ENCODE results near the gene ATRIP.
"Not testable (repeated sequence)": the region's sequence is repeated elsewhere in the genome, so short reads cannot be mapped to it uniquely, and the experiment has no call there.

The ATRIP gene

DNA sequence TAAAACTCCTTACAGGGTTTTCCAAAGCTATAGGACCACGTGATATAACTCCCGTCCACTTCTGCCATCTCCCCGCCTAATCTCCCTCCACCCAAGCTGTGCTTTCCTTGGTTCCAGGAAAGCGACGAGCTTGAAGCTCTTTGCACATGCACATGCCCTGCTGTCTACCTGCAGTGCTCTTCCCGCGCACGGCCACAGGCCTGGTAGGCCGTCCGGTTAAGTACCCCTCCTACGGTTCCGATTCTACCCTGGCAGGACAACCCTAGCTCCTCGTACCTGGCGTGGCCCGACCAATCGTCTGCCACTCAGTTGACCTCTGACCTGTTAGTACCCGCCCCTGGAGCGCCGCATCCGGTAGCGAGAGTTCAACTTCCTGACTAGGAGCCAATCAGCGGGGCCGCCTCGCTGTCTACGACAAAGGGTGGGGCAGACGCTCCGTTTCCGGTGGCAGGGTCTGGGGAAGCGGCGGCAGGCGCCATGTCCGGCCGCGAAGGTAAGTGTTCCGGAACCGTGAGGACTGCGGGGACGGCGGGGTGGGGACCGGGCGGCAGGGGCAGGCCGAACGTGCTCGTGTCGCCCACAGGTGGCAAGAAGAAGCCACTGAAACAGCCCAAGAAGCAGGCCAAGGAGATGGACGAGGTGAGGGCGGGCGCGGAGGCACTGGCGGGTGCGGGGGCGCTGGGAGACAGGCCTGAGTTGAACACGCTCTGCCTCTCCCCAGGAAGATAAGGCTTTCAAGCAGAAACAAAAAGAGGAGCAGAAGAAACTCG lies 6.5 kb upstream of the ATRIP start, which contains the start of the genes CCDC51 and TMA7:
CCDC51 (minus strand) TSS at position 300 of the 770 bp plus-strand sequence. CDS start 4,991 bp downstream, outside the sequence.
TMA7 (plus strand) TSS at position 438 of the 770 bp plus-strand sequence; CDS start at position 478, 40 bp downstream.
- peak; percentile 99 for DNase-seq

DNA sequence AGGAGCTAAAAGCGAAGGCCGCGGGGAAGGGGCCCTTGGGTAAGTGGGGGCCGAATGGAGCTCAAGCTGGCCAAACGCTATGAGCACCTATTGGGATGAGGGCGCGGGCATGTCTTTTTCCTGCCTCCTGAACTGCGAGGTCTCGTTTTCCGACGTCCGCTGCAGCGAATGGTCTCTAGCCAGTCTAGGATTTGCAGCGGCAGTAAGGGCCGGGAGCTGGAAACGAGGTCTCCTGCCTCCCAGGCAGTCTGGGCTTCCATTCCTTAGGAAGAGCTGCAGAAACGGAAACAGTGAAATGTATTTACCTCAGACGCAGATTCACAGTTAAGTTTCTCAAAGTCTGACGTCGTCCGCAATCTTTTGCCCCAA lies 6.0 kb upstream of the ATRIP start:
- peak; percentile 35 for DNase-seq

DNA sequence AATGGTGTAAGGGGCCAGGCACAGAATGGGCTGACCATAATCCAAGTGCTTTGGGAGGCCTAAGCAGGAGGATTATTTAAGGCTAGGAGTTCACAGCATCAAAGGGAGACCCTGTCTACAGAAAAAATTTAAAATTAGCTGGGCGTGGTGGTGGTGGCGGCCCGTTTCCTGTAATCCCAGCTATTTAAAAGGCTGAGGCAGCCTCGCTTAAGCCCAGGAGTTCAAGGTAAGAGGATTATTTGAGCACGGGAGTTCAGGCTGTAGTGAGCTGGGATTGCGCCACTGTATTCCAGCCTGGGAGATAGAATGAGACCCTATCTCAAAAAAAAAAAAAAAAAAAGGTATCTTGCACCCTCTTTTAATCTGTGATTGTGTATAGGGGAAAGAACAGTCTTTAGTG lies 4.6 kb upstream of the ATRIP start:
- DNase-seq, result no peak

DNA sequence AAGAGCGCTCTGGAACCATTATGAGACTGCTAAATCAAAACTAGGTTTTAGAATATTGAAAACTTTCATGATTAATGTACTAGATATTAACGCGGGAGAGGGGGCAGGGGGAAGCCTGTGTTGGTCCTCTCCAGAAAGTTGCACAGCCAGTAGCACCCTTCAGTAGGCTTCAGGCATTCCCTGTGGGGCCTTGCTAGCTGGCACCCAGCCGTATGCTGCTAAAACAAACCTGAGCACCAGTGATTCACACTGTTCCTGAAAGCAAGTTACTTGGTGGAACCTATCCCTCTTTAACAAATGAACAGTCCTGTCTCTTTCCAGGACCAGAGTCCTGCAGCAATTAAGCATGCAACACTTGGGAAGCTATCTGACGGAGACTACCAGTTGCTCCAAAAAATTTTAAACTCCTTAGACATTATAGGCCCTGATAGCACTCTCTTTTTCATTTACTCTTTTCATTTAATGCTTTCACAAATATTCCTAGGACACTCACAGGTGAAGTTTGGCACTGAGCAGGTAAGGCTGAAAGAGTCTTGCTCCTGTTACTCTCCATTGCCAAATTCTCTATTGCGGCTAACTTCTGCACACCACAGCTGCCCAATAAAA lies 1.2 kb upstream of the ATRIP start:
- no peak for DNase-seq

DNA sequence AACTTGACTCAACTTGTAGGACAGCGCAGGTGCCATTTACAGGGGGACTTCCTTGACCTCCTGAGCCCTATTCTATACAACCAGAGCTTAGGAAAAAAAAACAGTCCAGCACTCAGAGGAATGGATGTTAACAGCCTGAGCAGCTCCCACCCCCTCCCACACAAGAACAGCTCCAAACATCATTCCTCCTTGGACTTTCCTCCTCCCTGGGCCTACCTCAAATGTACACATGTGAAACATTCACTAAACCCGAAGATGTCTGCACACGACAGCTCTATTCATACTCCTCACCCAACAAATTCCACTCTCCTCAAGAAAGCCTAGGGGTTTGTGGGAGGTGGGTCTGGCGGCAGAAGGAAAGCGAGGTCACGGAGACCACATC lies 503 bp upstream of the ATRIP start:
- DNase-seq, result no peak

DNA sequence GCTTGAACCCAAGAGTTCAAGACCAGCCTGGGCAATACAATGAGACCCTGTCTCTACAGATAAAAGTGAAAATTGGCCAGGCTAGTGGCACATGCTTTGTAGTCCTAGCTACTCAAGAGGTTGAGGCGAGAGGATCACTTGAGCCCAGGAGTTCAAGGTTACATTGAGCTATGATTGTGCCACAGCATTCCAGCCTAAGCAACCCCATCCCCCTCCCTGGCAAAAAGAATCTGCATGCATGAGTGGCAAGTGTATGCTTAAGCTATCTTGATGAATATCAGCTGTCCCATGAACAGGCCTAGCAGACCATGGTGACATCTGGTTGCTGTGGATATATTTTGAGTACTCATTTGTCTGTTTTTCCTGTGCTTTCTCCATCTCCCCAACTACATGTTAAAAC lies 4.7 kb downstream of the ATRIP start:
- DNase-seq, result no peak

DNA sequence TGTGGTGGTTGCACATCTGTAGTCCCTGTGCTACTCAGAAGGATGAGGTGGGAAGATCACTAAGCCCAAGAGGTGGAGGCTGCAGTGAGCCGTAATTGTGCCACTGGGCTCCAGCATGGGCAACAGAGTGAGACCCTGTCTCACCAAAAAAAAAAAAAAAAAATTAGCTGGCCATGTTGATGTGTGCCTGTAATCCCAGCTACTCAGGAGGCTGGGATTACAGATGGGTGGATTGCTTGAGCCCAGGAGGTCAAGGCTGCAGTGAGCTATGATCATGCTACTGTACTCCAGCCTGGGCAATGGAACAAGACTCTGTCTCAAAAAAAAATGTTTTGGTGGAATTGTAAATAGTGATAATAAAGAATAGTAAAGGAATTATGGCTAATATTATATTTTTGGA lies 9.9 kb downstream of the ATRIP start:
- DNase-seq, result no peak

DNA sequence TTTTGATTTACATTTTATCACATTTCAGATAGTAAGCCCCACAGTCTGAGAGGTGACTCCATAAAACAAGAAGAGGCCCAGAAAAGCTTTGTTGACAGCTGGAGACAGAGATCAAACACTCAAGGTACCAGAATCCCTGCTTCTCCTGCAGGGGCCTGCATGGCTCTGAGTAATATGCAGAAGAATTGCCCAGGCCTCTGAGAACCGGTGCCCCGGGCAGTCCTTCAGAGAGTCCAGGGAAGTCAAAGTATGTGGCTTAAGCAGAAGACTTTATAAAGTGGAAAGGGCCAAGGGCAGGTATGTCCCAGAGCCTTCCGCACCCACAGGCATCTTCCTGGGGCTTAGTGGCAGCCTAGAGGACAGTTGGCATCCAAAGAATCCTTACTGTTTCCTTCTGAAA lies 12.8 kb downstream of the ATRIP start:
- DNase-seq, result no peak

DNA sequence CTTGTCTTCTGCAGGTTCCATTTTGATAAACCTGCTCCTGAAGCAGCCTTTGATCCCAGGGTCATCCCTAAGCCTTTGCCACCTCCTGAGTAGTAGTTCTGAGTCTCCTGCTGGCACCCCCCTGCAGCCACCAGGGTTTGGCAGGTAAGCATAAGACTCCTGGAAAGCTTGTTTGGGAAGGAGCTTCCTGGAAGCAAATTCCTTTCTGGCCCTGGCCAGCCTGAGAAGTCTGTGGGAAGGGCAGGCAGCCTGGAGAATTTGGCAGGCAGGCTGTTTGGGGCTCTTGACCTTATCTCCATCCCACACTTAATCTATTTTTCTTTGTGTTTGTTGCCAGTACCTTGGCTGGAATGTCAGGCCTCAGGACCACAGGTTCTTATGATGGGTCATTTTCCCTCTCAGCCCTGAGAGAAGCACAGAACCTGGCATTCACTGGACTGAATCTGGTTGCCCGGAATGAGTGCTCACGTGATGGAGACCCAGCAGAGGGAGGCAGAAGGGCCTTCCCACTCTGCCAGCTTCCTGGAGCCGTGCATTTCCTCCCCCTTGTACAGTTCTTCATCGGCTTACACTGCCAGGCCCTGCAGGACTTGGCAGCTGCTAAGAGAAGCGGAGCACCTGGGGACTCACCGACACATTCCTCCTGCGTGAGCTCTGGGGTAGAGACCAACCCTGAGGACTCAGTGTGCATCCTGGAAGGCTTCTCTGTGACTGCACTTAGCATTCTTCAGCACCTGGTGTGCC lies 13.4 kb downstream of the ATRIP start:
- DNase-seq, result no peak

DNA sequence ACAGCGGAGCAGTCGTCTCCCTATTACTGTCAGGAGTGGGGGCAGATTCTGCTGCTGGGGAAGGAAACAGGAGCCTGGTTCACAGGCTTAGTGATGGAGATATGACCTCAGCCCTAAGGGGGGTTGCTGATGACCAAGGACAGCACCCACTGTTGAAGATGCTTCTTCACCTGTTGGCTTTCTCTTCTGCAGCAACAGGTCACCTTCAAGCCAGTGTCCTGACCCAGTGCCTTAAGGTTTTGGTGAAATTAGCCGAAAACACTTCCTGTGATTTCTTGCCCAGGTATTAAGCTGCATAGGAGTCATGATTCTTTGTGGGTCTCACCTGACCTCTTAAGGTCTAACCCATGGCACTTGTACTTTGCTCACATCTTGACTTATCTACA lies 14.0 kb downstream of the ATRIP start:
- DNase-seq, result no peak

DNA sequence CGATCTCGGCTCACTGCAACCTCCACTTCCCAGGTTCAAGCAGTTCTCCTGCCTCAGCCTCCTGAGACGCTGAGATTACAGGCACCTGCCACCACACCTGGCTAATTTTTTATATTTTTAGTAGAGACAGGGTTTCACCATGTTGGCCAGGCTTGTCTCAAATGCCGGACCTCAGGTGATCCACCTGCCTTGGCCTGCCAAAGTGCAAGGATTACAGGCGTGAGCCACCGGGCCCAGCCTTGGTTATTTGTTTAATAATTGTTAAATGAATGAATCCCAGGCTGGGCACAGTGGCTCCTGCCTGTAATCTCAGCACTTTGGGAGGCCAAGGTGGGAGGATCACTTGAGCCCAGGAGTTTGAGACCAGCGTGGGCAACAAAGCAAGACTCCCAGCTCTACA lies 15.2 kb downstream of the ATRIP start:
- not testable (repeated sequence) for DNase-seq

DNA sequence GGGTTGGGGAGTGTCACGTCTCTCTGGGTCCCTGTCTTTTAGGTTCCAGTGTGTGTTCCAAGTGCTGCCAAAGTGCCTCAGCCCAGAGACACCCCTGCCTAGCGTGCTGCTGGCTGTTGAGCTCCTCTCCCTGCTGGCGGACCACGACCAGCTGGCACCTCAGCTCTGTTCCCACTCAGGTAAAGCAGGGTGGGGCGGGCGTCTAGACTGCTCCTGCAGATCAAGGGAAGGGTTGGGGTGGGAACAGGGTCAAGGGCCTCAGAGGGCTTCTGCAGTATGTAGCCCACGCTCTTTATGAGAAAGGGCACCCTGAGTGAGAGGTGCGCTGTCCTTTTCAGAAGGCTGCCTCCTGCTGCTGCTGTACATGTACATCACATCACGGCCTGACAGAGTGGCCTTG lies 17.2 kb downstream of the ATRIP start:
- no peak for DNase-seq

DNA sequence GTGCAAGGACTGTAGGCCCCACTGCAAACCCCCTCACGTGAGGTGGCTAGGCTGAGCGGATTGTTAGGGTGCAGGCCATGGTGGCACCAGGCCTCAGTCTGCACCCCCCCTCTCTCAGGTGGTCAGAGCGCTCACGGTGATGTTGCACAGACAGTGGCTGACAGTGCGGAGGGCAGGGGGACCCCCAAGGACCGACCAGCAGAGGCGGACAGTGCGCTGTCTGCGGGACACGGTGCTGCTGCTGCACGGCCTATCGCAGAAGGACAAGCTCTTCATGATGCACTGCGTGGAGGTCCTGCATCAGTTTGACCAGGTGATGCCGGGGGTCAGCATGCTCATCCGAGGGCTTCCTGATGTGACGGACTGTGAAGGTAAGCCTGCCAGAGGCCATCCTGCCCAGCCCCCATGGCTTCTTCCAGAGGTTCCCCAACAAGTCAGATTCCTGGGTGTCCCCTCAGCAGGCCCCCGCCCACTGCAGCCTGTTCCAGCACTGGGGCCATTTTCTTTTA lies 18.2 kb downstream of the ATRIP start:
- DNase-seq, result no peak

DNA sequence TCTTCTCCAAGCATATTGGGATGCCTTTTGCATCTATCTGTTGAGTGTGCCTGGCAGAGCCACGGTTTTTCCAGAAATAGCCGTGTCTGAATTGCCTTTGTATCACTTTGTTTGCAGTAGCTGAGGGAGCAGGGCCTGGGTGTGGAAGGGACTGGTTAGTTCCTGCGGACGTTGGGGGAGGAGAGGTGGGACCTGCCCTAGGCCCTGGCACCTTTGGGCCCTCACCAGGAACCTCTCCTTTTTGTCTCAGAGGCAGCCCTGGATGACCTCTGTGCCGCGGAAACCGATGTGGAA lies 18.6 kb downstream of the ATRIP start:
- DNase-seq, result no peak

DNA sequence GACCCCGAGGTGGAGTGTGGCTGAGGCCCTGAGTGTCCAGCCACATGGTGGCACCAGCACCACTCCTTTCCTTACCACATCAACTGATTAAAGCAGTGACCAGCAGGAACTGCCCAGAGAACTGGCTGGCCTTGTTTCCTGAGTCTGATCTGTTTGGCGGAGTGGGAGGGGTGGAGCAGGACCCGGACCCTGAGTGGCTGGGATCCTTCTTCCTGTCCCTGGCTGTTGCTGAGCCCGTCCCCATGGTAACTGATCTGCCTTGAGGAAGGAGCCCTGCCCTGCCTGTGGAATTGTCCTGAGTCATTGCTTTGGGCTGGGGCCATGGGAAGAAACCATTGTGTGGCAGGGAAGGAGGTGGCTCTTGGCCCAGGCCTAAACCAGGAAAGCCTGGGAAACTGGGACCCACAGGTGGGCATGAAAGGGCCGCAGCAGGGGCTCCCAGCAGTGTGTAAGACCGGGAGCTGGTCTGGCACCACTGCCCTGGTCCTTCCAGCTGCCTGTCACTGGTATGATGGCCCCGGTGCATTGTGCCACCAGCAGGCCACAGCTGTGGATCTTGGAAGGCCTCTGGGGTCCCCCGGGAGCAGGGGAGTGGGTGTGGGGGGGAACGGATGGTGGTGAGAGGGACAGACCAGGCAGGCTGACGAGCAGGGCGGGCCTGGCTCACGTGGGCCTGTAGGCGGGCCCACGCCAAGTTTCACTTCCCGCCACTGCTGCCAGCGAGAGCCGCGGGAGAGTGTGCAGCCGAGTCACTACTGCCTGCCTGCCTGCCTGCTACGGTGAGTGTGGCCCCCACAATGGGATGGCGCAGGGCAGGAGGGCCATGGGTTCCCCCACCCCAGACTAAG lies 19.2 kb downstream of the ATRIP start:
- DNase-seq, result peak; percentile 95

DNA sequence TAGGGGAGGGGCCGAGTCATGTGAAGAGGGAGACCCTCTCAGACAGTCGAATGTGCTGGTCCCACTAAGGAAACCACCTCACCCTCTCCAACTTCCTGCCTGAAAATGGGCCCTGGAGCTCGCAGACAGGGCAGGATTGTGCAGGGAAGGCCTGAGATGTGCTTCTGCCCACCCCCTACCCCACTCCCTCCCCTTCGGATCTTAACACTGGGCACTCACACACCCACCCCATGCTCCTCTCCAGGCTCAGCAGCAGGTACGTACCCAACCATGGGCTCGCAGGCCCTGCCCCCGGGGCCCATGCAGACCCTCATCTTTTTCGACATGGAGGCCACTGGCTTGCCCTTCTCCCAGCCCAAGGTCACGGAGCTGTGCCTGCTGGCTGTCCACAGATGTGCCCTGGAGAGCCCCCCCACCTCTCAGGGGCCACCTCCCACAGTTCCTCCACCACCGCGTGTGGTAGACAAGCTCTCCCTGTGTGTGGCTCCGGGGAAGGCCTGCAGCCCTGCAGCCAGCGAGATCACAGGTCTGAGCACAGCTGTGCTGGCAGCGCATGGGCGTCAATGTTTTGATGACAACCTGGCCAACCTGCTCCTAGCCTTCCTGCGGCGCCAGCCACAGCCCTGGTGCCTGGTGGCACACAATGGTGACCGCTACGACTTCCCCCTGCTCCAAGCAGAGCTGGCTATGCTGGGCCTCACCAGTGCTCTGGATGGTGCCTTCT lies 20.0 kb downstream of the ATRIP start:
- peak; percentile 50 for DNase-seq

DNA sequence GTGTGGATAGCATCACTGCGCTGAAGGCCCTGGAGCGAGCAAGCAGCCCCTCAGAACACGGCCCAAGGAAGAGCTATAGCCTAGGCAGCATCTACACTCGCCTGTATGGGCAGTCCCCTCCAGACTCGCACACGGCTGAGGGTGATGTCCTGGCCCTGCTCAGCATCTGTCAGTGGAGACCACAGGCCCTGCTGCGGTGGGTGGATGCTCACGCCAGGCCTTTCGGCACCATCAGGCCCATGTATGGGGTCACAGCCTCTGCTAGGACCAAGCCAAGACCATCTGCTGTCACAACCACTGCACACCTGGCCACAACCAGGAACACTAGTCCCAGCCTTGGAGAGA lies 20.5 kb downstream of the ATRIP start:
- no peak for DNase-seq

DNA sequence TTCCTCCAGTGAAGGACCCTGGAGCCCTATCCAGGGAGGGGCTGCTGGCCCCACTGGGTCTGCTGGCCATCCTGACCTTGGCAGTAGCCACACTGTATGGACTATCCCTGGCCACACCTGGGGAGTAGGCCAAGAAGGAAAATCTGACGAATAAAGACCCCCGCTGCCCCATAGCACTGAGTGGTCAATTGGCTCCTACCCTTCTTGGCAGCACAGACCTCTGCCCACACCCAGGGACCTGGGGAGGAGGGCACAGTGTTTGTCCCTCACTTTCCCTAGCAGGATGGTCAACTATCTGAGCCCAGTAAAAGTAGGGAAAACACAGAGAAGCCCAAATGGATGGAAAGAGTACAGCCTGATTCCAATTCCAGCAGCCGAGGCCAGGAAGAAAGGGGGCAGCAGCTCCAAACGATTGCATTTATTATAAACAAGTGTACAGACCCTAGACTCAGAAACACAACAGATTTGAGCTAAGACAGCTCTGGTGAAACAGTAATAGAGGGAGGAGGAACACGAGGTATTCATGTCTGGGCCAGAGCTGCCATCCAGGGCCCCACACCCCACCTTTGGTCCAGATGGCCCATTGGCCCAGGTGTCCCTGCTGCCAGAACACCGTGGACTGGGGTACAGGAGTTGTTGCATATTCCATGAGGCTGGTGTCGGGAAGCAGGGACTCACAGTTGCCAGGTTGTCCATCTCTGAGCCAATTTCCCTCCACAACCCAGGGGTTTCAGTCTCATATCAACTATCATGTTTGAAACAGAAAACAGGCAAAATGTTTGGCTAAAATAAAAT lies 21.1 kb downstream of the ATRIP start:
- no peak for DNase-seq

DNA sequence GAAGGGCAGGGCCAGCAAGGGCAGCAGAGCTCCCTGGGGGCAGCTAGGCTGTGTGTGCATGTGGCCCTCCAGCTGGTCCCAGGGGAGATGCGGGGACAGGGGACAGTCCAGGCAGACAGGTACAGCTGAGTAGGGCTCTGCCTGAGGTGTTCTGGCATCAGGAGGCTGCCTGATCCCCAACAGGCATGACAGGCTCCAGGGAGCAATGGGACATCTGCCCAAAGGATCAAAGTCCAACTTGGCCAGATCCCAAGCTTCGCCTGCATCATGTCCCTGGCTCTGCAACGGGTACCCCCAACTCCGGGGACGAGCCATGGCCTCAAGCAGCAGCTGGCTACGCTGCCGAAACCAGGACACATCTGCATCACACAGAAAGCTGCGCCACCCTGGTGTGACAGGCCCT lies 21.8 kb downstream of the ATRIP start:
- DNase-seq, result no peak

DNA sequence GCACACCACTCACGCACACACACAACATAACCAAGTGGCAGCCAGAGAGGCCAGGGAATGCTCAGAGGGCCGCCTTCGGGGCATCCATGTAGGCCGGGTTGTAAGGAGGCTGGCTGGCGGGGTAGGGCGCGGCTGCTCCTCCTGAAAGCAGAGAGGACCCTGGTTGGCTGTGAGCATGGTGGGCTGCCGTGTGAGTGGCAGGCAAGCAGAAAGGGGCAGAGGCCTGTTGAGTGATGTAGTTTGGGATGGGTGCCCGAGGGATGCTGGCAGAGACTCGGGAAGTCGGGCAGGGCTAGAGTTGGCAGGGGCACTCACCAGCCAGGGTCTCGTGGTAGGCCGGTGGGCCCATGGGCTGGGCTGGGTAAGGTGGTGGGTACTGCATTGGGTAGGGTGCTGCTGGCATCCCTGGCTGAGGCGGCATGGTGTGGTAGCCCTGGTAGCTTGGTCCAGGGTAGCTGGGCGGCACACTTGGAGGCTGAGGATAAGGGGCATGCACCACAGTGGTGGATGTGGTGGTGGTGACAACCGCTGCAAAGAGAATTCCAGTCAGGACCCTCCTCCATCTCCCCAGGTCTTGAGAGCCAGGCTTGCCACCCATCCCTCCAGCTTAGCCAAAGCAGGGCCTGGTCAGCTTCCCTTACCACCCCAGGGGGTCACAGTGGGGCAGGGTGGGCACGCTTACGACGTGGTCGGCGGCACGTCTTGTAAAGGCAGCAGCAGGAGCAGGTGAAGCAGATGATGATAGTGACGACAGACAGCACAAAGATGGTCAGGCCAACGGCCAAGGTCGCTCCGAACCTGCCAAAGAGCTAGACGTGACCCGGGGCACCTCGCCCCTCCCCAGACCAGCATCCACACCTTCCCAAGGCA lies 22.7 kb downstream of the ATRIP start:
- DNase-seq, result no peak

DNA sequence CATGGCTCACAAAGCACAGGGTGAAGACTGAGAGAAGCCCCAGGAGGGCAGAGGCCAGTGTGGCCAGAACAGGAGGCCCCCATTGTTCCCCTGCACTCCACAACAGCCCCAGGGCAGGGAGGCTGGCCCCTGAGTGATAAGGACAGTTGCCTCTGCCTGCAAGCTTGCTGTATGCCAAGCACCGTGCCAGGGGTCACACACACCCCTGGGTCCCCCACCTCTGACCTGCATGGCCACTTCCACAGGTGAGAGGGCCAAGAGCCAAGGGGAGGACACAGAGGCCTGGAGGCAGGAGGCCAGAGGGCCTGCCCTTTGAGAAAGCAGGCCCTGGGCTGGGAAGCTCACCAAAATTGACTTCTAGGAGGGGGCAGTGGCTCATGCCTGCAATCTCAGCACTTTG lies 23.7 kb downstream of the ATRIP start:
- peak; percentile 36 for DNase-seq
